AG04450 (cell line): ENCODE results near the gene KRTAP5-2. TPM values are rescaled to one million over a fixed set of nuclear protein-coding genes. Genes with fewer than 3 reads are reported as not detected.
A peak's percentile ranks its signal among the peaks of the same experiment; 100 is the strongest.

Source experiments
- CTCF ChIA-PET: fragments of 300-600, 350-600 bp; formaldehyde crosslinking; extraction: SDS; loops from one replicate; lab custom pipeline; 2022; ENCODE audit warnings: antibody characterized with exemption, inconsistent platforms; lab: Charles Lee
- POLR2A ChIA-PET: fragments of 350-600 bp; formaldehyde crosslinking; extraction: SDS; loops from one replicate; lab custom pipeline; 2021; ENCODE audit warnings: antibody characterized with exemption, inconsistent platforms; lab: Yijun Ruan, JAX
- DNase-seq: peaks from one replicate; pipeline ENCODE4 v3.0.0-alpha.2; 2011; ENCODE audit warnings: low read depth, low spot score
- H3K27ac ChIP-seq: one replicate; pipeline ENCODE4 v1.5.1; 2012; ENCODE audit warnings: low read depth, low read length, control low read depth
- H3K27me3 ChIP-seq: one replicate; pipeline ENCODE4 v1.6.0; 2012; ENCODE audit warnings: low read length; ENCODE audit not compliant: control insufficient read depth, insufficient read depth
- H3K4me3 ChIP-seq: 2 replicates; pipeline ENCODE4 v1.5.1; 2011; ENCODE audit warnings: mild to moderate bottlenecking, low read depth, low read length, control low read depth
- H3K9me3 ChIP-seq: 2 replicates; pipeline ENCODE4 v1.5.1; 2012; ENCODE audit warnings: low read length; ENCODE audit not compliant: control insufficient read depth, insufficient read depth
- polyA plus RNA-seq: library from polyadenylated mRNA; depleted of rRNA; stranded (reverse); fragments of >200 nt; gene quantifications from 2 replicates; pipeline ENCODE4 v1.2.3, GENCODE V29; 2011
- TF ChIP-seq, protein P1 (sequence below): IDR thresholded peaks from 2 replicates; pipeline ENCODE4 v1.5.1; 2011; ENCODE audit warnings: low read depth, low read length, control low read depth, inconsistent platforms

The KRTAP5-2 gene
- polyA plus RNA-seq, 1 experiment, result not detected

GRCh38 chr11:1642288-1643145, 44.4 kb upstream of the KRTAP5-2 start:
- Histone ChIP-seq H3K27ac (no peak overlapping the region), H3K9me3 (no peaks in the 10 kb centered on the region), H3K4me3 (no peak overlapping the region), H3K27me3 (peaks cover 30% of the 10 kb centered on the region)
- CTCF ChIA-PET, result interaction anchor here (1.4 to 2.2 kb wide), 3 partner anchors 10 to 11 kb away, joined by 4 to 16 read pairs (median 11); no protein-coding TSS in a partner anchor
- TF ChIP-seq, protein P1, sequence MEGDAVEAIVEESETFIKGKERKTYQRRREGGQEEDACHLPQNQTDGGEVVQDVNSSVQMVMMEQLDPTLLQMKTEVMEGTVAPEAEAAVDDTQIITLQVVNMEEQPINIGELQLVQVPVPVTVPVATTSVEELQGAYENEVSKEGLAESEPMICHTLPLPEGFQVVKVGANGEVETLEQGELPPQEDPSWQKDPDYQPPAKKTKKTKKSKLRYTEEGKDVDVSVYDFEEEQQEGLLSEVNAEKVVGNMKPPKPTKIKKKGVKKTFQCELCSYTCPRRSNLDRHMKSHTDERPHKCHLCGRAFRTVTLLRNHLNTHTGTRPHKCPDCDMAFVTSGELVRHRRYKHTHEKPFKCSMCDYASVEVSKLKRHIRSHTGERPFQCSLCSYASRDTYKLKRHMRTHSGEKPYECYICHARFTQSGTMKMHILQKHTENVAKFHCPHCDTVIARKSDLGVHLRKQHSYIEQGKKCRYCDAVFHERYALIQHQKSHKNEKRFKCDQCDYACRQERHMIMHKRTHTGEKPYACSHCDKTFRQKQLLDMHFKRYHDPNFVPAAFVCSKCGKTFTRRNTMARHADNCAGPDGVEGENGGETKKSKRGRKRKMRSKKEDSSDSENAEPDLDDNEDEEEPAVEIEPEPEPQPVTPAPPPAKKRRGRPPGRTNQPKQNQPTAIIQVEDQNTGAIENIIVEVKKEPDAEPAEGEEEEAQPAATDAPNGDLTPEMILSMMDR, result no peak
- POLR2A ChIA-PET, result no interaction called here
- DNase-seq, result no peak

- POLR2A ChIA-PET, result interaction anchor here (0.6 kb wide), 1 partner anchor 798 kb away, joined by 3 read pairs; the partner anchor contains the start of gene TSPAN4
- Histone ChIP-seq H3K27ac (no peak overlapping the region), H3K9me3 (no peaks in the 10 kb centered on the region), H3K27me3 (peaks cover 34% of the 10 kb centered on the region), H3K4me3 (no peak overlapping the region)
- no peak for DNase-seq
- CTCF ChIA-PET, result interaction anchor here (0.5 to 2.2 kb wide), 5 partner anchors 9 to 94 kb away, joined by 3 to 16 read pairs (median 4); no protein-coding TSS in a partner anchor
- TF ChIP-seq, protein P1, result no peak
Measured at GRCh38 chr11:1641096-1641495, 43.0 kb upstream of the KRTAP5-2 start.

GRCh38 chr11:1640076-1640946, 42.2 kb upstream of the KRTAP5-2 start:
- POLR2A ChIA-PET, result no interaction called here
- no peak for DNase-seq
- H3K27me3 ChIP-seq, result peaks cover 34% of the 10 kb centered on the region

GRCh38 chr11:1639666-1640065, 41.6 kb upstream of the KRTAP5-2 start:
- ChIA-PET POLR2A (no interaction called here), CTCF (interaction anchor here (0.6 to 3.4 kb wide), 7 partner anchors 9 to 193 kb away, joined by 3 to 43 read pairs (median 3); partner anchors contain the start of gene KRTAP5-5)
- DNase-seq, result no peak
- Histone ChIP-seq H3K9me3 (no peaks in the 10 kb centered on the region), H3K27me3 (peaks cover 32% of the 10 kb centered on the region), H3K4me3 (no peak overlapping the region), H3K27ac (no peak overlapping the region)
- TF ChIP-seq, protein P1, result no peak

More at GRCh38 chr11:1640076-1640946, 42.2 kb upstream of the KRTAP5-2 start:
- Histone ChIP-seq H3K4me3 (no peak overlapping the region), H3K9me3 (no peaks in the 10 kb centered on the region), H3K27ac (no peak overlapping the region)
- CTCF ChIA-PET, result interaction anchor here (0.8 to 3.4 kb wide), 10 partner anchors 8 to 192 kb away, joined by 3 to 43 read pairs (median 4); partner anchors contain the start of gene KRTAP5-5
- TF ChIP-seq, protein P1, result peak; percentile 77
